GM19328 (cell line): ENCODE data around the gene ATP13A1.

ENCODE experiments used
- ATAC-seq: cut with Tn5 transposase; IDR thresholded peaks from one replicate; pipeline ENCODE4 v1.9.1; 2021; ENCODE audit warnings: mild to moderate bottlenecking, moderate library complexity; ENCODE audit not compliant: unreplicated experiment

The ATP13A1 gene

DNA sequence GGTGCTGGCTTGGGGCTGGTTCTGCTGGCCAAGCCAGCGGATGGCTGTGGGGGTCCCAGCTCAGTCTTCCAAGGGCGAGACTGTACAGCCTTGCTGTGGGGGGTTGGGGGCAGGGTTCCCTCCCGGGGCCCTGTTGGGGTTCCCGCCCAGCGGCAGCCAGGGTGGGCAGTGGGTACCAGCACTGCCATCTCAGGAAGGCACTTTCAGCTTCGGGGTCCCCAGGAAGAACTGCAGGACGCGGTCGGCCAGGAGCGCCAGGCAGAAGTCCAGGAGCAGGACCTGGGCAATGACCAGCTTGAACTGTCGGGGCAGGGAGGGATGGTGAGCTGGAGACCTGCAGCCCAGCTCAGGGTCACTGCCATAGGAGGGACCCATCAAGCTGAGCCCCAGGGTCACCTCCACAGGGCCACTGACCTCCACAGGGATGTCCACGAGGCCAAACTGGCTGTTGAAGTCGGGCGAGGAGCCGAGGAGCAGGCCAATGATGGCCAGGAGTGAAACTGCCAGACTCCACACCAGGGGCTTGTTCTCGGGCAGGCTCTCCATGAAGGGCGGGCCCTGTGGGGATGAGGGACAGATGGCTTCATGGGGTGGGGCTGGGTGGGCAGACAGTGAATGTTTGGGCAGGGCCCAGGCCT lies 18.1 kb downstream of the ATP13A1 start:
- no peak for ATAC-seq

DNA sequence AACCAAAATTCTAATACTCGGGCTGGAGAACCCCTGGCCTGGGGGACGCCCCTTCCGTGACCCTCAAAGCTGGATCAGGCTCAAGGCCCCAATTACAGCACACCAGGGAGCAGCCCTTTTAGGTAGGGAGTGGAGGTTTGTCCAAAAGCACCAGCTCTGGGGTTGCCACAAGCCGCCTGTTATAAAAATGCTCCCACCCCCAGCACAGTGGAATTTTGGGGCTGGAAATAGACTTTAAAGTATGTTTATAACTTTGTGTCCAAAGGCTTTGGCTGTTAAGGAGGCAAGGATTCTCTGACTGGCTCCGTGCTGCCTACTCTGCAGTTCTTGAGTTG lies 19.5 kb downstream of the ATP13A1 start:
- ATAC-seq, result no peak

DNA sequence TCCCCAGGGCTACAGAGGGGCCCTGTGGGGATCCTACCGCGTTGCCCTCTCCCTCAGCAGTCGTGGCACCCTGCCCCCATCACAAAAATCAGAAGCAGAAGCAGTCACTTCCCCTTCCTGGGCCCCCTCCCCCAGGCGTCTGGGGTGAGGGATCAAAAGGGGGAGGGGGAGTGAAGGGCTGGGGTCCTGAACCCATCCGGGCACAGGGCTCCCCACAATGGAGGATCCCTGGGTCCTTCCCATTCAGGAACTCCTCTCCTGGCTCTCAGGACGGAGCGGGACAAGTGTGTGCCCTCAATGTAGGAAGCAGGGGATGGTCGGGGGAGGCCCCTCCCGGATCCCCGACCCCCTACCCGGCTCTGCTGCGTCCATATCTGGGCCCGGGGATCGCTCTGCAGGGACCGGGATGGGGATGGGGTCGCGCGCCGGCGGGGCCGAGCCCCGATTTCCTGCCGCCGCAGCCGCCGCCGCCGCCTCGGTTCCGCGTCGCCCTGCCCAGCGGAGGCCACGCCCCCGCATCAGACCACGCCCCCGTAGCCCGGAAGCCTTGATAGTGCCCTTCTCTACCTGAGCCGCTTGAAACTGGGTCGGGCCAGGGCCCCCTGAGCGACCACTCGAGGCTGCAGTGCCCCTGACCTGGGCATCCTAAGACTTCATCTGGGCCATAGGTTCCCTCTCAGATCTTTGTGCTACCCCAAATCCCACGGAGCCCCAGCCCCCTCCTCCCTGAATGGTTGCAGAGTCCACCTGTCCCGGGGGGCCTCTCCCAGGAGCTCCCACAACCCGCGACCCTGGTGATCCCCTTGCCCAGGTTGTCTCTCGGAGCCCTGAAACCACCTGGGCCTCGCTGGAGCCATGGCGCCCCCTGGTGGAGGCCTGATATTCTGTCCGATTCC lies 20.1 kb downstream of the ATP13A1 start, which contains the start of gene GMIP:
Gene GMIP, minus strand, starts transcription at position 500 of the 896 bp plus-strand sequence. Its CDS starts 128 bp downstream, at position 372.
- peak; percentile 72 for ATAC-seq

DNA sequence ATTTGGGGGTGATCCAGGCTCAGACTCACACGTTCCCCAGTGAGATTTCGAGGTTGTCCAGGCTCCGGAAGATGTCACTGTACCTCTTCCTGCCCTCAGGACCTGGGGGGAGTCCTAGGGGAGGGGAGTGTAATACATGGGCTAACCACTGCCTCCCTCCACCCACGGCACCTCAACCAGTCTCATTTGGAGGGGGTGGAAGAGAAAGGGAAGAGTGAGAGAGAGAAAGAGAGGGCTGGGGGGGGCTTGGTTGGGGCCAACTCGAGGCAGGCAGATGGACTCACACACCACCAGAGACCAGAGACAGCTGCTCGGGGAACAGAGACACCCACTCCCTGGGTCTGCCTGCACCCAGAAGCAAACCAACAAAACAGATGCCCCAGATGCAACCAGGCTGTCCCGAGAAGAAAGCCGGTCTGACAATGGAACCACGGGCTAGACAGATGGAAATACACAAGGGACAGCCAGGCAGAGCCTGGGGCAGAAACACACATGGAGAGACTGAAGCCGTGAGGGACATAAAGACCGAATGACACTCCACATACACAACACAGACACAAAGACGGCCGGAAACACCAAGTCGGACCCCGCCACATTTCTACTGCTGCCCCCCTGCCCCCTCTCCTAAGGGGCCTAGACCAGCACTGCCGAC lies 20.8 kb downstream of the ATP13A1 start:
- peak; percentile 25 for ATAC-seq

DNA sequence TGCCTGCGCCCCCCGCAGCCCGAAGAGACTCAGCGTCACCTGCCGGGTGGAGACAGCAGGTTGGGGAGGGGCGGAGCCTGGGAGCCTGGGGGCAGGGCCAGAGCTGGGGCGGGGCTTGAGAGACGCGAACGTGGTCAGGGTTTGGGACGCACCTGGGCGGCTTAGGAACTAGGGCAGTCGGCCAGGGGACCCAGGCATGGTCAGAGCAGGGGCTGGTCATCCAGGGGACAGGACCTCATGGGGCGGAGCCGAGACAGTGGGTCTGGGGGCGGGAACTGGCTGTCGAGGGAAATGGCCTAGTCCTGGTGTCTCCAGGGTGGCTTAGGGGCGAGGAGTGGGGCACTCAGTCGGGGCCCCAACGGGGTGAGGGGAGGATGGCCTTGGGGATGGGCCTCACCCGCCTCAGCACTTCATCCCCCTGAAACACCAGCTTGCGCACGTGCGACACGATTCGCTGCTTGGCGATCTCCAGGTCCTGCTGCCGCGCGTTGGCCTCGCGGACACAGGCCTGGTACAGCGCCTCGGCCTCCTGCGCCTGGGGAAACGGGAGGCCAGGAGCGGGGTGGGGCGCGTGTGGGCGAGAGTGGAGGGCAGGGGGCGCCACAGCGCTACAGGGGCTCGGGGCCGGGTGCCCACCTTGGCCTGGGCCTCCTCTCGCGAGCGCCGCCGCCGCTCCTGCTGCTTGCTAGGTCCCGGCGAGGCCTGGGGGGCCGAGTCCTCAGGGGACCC lies 25.8 kb downstream of the ATP13A1 start:
- ATAC-seq, result no peak

DNA sequence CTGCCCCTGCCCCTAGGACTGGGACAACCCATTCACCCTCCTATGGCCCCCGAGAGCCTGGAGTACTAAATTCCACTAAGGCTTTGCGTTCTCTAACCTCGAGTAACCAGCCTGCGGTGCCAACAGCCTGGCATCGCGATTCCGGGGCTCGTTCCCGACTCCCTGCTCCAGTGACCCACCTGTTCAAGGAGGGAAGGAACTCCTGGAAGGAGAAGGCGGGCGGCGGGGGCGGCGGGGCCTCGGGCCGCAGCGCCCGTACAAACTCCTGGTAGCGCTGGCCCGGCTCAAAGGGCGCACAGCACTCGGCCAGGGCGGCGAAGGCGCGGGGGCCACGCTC lies 26.3 kb downstream of the ATP13A1 start:
- no peak for ATAC-seq

DNA sequence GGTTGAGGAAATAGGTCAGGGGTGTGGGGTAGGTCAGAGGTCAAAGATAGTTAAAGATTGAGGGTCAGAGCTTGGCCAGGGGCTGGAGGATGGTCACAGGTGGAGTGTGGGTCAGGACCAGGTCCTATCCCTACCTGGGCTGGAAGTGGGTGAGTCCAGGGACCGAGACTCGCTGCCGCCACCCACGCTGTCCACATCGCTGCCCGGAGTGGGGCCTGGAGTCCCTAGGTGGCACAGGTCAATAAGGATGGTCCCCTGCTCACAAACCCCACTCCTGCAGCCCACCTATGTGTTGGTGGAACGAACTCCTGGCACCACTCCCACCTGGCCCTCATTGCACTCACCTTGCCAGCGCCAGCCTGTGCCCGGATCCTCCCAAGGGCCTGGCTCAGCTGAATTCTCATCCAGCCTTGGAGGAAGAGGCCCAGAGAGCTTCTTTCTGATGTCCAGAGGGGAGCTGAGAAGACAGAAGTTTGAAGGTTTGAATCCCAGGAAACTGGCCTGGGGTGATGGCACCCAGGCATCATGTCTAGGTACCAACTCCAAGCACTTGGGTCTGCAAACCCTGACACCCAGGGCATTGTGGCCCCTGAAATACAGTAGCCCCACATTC lies 26.8 kb downstream of the ATP13A1 start:
- no peak for ATAC-seq

DNA sequence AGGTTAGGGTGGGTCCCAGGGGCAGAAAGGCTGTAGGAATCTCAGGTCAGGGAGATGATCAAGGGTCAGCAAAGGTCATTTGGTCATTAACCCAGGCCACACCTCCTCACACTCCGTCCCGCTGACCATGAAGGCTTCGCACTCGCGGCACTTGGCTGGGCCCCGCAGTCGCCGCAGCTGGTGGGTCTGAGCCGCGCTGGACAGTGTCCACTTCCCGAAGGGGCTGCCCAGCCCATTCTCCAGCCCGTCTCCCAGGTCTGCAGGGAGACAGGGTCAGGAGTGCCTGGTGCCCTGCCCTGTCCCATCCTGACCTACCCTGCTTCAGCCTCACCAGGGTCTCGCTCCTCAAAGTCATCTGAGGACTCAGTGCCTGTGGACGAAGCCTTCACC lies 28.2 kb downstream of the ATP13A1 start:
- no peak for ATAC-seq

DNA sequence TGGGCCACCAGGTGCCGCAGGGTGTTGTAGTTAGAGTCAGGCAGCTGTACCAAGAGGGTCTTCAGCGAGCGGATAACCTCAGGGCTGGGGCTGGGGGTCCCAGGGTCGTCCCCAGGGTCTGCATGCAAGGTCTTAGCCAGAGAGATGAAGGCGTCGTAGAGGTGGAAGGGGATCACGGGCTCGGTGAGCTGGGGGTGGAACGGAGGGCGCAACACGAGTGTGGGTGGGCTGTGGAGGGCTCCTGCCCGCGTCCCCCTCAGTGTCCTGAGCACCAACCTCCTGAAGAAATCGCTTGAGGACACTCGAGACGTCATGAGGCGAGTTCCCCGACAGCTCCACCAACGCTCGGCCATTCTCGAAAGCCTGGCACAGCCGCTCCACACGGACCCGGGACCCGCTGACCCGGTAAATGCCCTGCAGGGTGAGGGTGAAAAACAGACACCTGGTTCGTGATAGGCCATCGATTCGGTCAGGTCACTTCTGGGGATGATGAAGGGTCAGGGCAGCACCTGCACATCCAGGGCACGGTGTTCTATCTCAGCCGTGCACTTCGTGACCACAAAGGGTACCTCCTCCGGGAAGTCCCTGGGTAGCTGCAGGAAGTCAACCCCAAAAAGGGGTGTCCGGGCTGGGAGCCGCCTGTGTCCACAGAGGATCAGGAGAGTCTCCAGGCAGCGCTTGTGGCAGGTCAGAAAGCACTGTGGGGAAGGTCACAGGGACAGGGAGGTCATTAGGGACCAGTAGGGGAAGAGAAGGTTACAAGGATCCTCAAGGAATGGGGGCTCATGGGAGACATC lies 28.8 kb downstream of the ATP13A1 start:
- no peak for ATAC-seq

DNA sequence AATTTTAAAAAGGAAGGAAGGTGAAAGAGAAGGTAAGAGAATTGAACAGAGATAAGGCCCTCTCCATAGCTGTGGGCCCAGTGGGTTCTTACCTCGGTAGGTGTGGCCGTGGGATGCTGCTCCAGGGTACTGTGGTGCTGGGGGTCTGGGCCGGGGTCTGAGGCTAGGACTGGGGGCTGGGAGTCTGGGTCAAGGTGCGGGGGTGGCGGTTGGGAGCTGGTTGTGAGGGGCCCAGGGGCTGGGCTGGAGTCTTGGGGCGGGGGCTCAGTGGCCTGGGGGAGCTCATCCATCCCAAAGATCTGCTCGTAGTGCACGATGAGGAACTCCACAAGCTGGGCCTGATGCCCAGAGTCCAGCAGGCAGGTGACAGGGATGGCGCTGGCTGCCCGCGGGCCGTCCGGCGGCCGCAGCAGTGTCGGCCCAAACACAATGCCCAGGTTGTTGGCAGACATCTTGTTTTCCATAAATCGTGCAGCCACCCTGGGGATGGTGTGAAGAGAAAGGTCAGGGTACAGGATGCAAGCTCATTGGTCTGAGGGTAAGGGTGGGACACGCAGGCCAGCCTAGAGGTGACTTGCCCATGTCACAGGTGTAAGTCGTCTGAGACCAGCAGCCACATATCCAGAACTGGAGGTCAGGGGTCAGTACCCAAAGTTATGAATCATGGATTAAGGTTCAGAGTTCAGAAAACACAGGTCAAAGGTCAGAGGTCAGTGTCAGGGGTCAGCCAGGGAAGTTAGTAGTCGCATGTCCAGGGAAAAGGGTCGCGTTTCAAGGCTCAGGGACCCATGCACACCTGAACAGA lies 29.6 kb downstream of the ATP13A1 start:
- no peak for ATAC-seq

DNA sequence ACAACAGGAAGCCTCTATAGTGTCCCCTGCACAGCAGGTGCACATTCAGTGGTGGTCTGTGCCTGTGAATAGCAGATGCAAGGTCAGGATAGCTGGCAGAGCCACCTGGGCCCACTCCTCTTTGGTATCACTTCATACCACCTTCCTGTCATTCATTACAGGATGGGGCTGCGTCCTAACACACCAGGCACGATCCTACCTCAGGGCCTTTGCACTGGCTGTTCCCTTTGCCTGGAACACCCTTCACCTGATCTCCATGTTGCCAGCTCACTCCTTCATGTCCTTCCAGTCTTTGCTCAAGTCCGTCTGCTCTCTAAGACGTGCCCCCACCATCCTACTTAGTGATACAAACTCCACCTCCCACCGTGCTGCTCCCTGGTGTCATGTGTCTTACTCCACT lies 30.8 kb downstream of the ATP13A1 start:
- ATAC-seq, result no peak

DNA sequence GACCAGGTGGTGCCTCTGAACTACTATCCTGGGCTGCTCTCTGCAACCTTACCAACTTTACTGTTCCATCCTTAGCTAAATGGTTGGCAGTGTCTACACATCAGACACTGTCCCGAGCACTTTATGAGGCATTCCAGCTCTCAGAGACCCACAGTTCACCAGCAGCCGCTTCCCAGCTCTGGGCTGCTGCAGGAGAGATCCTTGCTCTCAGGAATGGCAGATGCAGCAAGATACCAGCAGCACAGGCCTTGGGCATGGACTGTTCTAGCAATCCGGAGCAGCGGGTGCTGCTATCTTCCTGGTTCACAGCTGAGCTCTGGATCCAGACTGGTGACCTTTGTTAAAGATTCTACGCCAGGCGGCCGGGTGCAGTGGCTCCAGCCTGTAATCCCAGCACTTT lies 32.1 kb downstream of the ATP13A1 start:
- no peak for ATAC-seq

DNA sequence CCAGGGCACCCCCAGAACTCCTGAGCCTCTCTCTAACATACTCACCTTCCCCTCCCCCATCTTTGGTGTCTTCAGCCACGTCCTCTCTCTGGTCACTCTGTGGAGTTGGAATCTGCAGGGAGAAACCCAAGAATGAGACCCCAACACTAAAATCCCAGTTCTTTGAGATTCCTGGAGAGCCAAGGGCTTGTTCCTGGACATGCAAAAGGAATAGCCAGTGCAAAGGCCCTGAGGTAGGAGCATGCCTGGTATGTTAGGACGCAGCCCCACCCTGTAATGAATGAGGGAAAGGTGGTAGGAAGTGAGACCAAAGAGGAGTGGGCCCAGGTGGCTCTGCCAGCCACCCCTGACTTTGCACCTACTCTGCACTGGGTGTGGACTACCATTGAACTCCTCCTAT lies 33.0 kb downstream of the ATP13A1 start:
- ATAC-seq, result no peak

DNA sequence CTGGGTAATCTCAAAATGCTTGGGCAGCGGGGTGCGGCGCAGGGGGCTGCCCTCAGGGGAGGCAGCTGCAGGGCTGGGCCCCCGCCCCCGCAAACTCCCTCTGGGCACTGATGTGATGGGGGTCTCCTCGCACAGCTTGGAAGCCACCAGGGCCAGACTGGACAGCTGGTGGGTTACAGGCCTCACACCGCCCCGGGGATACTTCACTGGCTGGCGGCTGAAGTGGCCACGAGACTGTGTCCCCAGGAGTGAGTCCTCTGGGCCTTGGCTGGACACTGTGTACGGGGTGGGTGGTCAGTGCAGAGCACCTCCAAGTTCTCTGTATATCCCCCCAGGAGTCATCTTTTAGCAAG lies 33.4 kb downstream of the ATP13A1 start:
- no peak for ATAC-seq

DNA sequence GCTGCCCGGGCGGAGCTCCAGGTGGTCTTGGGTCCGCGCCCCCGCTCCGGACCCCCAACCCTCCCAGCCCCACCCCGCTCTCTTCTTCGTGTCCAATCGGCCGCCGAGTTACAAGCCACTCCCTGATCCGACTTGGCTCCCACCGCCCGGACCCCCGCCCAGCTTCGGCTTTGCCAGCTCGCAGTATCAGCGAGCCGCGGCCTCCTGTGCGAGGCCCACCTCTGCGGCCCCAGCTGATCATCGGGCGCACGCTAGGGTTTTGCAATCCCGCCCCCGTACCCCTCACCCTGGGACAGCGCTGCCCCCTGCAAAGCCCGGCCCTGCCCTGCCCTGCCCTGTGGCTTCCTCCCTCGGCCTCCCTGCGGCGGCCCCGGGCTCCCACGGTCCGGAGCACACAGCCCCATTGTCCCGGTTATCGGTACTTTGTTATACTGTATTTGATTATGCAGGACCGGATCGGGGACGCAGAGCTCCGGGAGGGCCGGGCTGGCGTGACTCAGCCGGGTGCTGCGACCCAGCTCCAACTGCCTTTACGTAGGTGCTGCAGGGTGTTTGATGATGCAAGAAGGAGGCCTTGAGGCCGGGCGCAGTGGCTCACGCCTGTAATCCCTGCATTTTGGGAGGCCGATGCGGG lies 34.9 kb downstream of the ATP13A1 start:
- peak; percentile 11 for ATAC-seq

DNA sequence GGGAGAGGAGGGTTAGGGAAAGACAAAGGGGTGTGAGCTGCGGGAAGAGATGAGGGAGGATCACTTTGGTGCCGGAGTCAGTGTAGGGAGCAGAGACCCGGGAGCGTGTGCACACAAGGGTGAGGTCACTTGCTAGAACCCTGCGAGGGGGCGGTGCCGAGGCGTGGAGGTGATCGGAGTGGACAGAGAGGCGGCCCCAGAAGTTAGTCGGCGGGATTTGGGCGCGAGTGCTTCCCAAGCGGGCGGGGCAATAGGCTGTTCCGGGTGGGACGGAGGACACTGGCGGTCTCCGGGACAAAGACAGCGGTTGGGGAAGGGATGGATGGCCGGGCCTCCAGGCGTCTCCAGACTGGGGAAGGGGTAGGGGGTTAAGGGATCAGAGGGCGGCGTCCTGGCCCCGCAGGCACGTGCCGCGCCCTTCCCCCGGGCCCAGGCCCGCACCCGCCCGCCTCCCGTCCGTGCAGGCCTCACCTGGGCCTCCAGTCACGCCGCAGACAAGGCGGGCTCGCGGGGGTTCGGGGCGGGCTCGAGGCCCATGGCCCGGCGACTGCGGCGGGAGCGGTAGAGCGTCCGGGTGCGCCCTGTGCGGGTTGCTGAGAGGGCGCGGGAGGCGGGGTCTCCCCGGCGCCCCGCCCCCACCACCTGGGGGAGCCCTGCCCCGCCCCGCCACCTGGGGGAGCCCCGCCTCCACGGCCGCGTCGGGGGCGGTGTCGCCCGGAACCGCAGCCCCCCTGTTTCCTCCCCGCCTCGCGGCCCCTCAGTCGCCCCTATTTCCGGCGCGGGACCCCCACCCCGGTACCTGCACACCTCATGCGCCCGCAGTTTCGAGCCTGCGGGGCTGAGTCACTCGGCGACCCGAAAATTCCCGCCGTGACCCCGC lies 35.6 kb downstream of the ATP13A1 start, which contains the start of gene LPAR2:
Gene LPAR2, minus strand, starts transcription at position 600 of the 880 bp plus-strand sequence. CDS start 945 bp downstream, outside the sequence.
- ATAC-seq, result peak; percentile 66

DNA sequence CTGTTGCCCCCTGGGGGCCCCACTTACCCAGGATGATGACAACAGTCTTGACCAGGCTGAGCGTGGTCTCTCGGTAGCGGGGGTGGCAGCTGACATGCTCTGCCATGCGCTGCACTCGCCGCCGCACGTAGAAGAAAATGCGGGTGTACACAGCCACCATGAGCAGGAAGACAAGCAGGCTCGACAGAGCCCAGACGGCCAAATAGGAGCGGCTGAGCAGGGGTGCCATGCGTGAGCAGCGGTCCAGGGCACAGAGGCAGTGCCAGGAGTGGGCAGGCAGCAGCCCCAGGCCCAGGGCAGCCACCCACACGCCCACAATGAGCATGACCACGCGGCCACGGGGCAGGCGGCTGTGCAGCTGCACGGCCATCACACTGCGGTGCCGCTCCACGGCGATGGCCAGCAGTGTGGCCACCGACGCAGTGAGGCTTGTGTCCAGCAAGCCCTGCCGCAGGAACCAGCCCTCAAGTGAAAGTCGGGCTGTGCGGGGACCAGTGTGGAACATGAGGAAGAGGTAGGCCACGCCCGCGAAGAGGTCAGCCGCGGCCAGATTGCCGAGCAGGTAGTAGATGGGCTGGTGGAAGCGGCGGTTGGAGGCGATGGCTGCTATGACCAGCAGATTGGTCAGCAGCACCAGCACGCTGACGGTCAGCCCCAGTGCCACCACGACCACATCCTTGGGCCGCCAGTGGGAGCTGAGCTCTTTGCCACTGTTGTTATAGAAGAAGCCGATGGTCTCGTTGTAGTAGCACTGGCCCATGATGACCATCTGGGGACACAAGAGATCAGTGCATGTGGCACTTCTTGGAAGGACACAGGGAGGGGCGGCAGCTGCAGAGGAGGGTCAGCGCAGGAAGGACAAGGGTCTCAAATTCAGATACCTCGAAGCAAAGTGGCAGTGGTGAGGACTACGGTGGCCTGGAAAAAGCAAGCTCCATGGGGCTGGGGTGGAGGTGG lies 36.7 kb downstream of the ATP13A1 start:
- ATAC-seq, result no peak
